H9 (cell line): ENCODE data around the gene PTPN7. TPM values are rescaled to one million over a fixed set of nuclear protein-coding genes. Genes with fewer than 3 reads are reported as not detected.

ENCODE experiments used
- DNase-seq: peaks from one replicate; pipeline ENCODE4 v3.0.0-alpha.2; 2017
- H2AFZ ChIP-seq: one replicate; pipeline ENCODE4 v1.6.1; 2013; ENCODE audit warnings: mild to moderate bottlenecking, low read length, control low read depth, moderate library complexity
- H2AK5ac ChIP-seq: 2 replicates; pipeline ENCODE4 v1.6.1; 2013; ENCODE audit warnings: low read length, control low read depth, mixed read lengths; ENCODE audit not compliant: insufficient read length
- H2BK120ac ChIP-seq: one replicate; pipeline ENCODE4 v1.6.1; 2013; ENCODE audit warnings: low read depth, mild to moderate bottlenecking, low read length, control low read depth, inconsistent platforms; ENCODE audit not compliant: poor library complexity, severe bottlenecking
- H2BK12ac ChIP-seq: 2 replicates; pipeline ENCODE4 v1.6.1; 2013; ENCODE audit warnings: low read length, control low read depth, mixed read lengths, low read depth; ENCODE audit not compliant: insufficient read length
- H2BK15ac ChIP-seq: 2 replicates; pipeline ENCODE4 v1.6.1; 2013; ENCODE audit warnings: low read depth, low read length, control low read depth
- H2BK20ac ChIP-seq: one replicate; pipeline ENCODE4 v1.6.1; 2013; ENCODE audit warnings: low read depth, mild to moderate bottlenecking, low read length, control low read depth, inconsistent platforms; ENCODE audit not compliant: poor library complexity, severe bottlenecking
- H2BK5ac ChIP-seq: 2 replicates; pipeline ENCODE4 v1.6.1; 2013; ENCODE audit warnings: low read length, control low read depth, mixed read lengths; ENCODE audit not compliant: insufficient read length
- H3K14ac ChIP-seq: 2 replicates; pipeline ENCODE4 v1.6.1; 2013; ENCODE audit warnings: low read length, control low read depth; ENCODE audit not compliant: insufficient read depth
- H3K18ac ChIP-seq: 2 replicates; pipeline ENCODE4 v1.6.1; 2013; ENCODE audit warnings: low read depth, mild to moderate bottlenecking, mixed read lengths, low read length, control low read depth; ENCODE audit not compliant: insufficient read length
- H3K23ac ChIP-seq: 2 replicates; pipeline ENCODE4 v1.6.1; 2013; ENCODE audit warnings: low read length, control low read depth, mixed read lengths, low read depth; ENCODE audit not compliant: insufficient read length
- H3K23me2 ChIP-seq: 2 replicates; pipeline ENCODE4 v1.6.1; 2013; ENCODE audit warnings: low read depth, mild to moderate bottlenecking, mixed read lengths, low read length, control low read depth; ENCODE audit not compliant: insufficient read length, poor library complexity, severe bottlenecking
- H3K27ac ChIP-seq: 2 replicates; pipeline ENCODE4 v1.5.1; 2013; ENCODE audit warnings: low read length, control low read depth, mixed read lengths, low read depth; ENCODE audit not compliant: insufficient read length
- H3K27me3 ChIP-seq: 2 replicates; pipeline ENCODE4 v1.6.1; 2013; ENCODE audit warnings: low read length, control low read depth, inconsistent platforms; ENCODE audit not compliant: insufficient read depth
- H3K4ac ChIP-seq: 2 replicates; pipeline ENCODE4 v1.6.1; 2013; ENCODE audit warnings: low read depth, mild to moderate bottlenecking, control low read depth, inconsistent platforms, low read length, moderate library complexity
- H3K4me1 ChIP-seq: 2 replicates; pipeline ENCODE4 v1.6.1; 2013; ENCODE audit warnings: low read length, control low read depth, inconsistent platforms; ENCODE audit not compliant: insufficient read depth
- H3K4me2 ChIP-seq: 2 replicates; pipeline ENCODE4 v1.6.1; 2013; ENCODE audit warnings: low read length, control low read depth, mixed read lengths; ENCODE audit not compliant: insufficient read length, insufficient read depth
- H3K56ac ChIP-seq: 2 replicates; pipeline ENCODE4 v1.6.1; 2013; ENCODE audit warnings: low read depth, mild to moderate bottlenecking, mixed read lengths, low read length, control low read depth; ENCODE audit not compliant: insufficient read length
- H3K79me1 ChIP-seq: 2 replicates; pipeline ENCODE4 v1.6.1; 2013; ENCODE audit warnings: low read depth, mild to moderate bottlenecking, moderate library complexity, low read length, control low read depth, inconsistent platforms; ENCODE audit not compliant: insufficient read depth, poor library complexity, severe bottlenecking
- H3K79me2 ChIP-seq: 2 replicates; pipeline ENCODE4 v1.6.1; 2013; ENCODE audit warnings: low read length, control low read depth, inconsistent platforms; ENCODE audit not compliant: insufficient read depth
- H3K9ac ChIP-seq: 2 replicates; pipeline ENCODE4 v1.6.1; 2013; ENCODE audit warnings: low read length, control low read depth, mixed read lengths; ENCODE audit not compliant: insufficient read length; ENCODE audit errors: extremely low read depth
- H3K9me3 ChIP-seq: one replicate; pipeline ENCODE4 v1.6.1; 2013; ENCODE audit warnings: low read depth, low read length, inconsistent platforms; ENCODE audit not compliant: control insufficient read depth
- H3T11ph ChIP-seq: one replicate; pipeline ENCODE4 v1.6.1; 2013; ENCODE audit warnings: mild to moderate bottlenecking, low read length, control low read depth, inconsistent platforms
- H4K20me1 ChIP-seq: one replicate; pipeline ENCODE4 v1.6.1; 2013; ENCODE audit not compliant: control insufficient read depth, insufficient read length, insufficient read depth
- H4K5ac ChIP-seq: 2 replicates; pipeline ENCODE4 v1.6.1; 2013; ENCODE audit warnings: low read depth, mild to moderate bottlenecking, mixed read lengths, low read length, control low read depth; ENCODE audit not compliant: insufficient read length
- H4K8ac ChIP-seq: replicated peaks from 2 replicates; pipeline ENCODE4 v1.6.1; 2013; ENCODE audit warnings: low read length, control low read depth, mixed read lengths, low read depth; ENCODE audit not compliant: insufficient read length
- H4K91ac ChIP-seq: 2 replicates; pipeline ENCODE4 v1.6.1; 2013; ENCODE audit warnings: low read depth, mild to moderate bottlenecking, moderate library complexity, mixed read lengths, low read length, control low read depth; ENCODE audit not compliant: insufficient read length
- H3K27ac Mint-ChIP-seq, 3 experiments: 2 replicates in 2 of 3; 3 replicates in 1 of 3; pipeline ENCODE4 v1.8.0; 2020 to 2021; ENCODE audit warnings: mixed read lengths in 3 of 3, mild to moderate bottlenecking in 1 of 3, moderate library complexity in 1 of 3
- H3K27me3 Mint-ChIP-seq: 2 replicates; pipeline ENCODE4 v1.8.0; 2021; ENCODE audit warnings: low read depth, mild to moderate bottlenecking, moderate library complexity, mixed read lengths
- H3K36me3 Mint-ChIP-seq, 3 experiments: 2 replicates in 2 of 3; 3 replicates in 1 of 3; pipeline ENCODE4 v1.8.0; 2020 to 2021; ENCODE audit warnings: low read depth in 3 of 3, mixed read lengths in 3 of 3; ENCODE audit not compliant: insufficient read depth in 1 of 3
- H3K4me1 Mint-ChIP-seq, 2 experiments: 2 replicates each; pipeline ENCODE4 v1.8.0; 2020; ENCODE audit warnings: mixed read lengths in 2 of 2
- H3K4me3 Mint-ChIP-seq, 2 experiments: 2 replicates in 1 of 2; 3 replicates in 1 of 2; pipeline ENCODE4 v1.8.0; 2020 to 2021; ENCODE audit warnings: mild to moderate bottlenecking in 2 of 2, mixed read lengths in 2 of 2, moderate library complexity in 1 of 2
- H3K9me3 Mint-ChIP-seq, 2 experiments: 2 replicates in 1 of 2; 3 replicates in 1 of 2; pipeline ENCODE4 v1.8.0; 2020; ENCODE audit warnings: mild to moderate bottlenecking in 2 of 2, mixed read lengths in 2 of 2, moderate library complexity in 1 of 2
- CTCF ChIP-seq: fragments of 200-600 bp; sonication (generic); conservative IDR thresholded peaks from 3 replicates; pipeline ENCODE4 v1.8.0; 2021; ENCODE audit warnings: antibody characterized with exemption, mild to moderate bottlenecking
- WGBS: extraction: QIAGEN DNeasy Blood & Tissue Kit; methylation state at CpG from one replicate; pipeline ENCODE4 v1.1.7; 2013; ENCODE audit warnings: missing lambda C conversion rate, low lambda C conversion rate, mixed read lengths; ENCODE audit not compliant: insufficient read length; ENCODE audit errors: extremely low coverage; 5-methylcytosine and 5-hydroxymethylcytosine counted together
- total RNA-seq: library from RNA; stranded (reverse); gene quantifications from 2 replicates; pipeline ENCODE4 v1.2.1, GENCODE V29; 2021

Gene PTPN7
- total RNA-seq, 1 experiment from 2014 or later, result 0.72 TPM

DNA sequence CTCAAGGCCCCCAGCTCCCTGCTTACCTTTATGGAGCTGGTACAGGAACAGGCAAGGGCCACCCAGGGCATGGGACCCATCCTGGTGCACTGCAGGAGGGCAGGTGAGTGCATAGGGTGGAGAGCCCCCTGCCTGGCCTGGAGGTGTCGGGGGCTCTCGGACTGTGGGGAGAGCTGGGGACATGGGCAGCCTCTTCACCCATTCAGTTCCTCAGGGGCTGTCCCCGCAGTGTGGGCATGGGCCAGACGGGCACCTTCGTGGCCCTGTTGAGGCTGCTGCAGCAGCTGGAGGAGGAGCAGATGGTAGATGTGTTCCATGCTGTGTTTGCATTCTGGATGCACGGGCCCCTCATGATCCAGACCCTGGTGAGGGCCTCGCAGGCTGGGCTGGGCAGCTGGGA, 25.9 kb upstream of the PTPN7 start:
- DNase-seq, result no peak
- Histone ChIP-seq H3K79me1 (no peaks in the 10 kb centered on the region), H2AFZ (no peak overlapping the region), H2BK120ac (no peak overlapping the region), H4K91ac (no peak overlapping the region), H3K4me2 (no peak overlapping the region), H3K79me2 (no peaks in the 10 kb centered on the region), H3K14ac (no peak overlapping the region), H2BK15ac (no peak overlapping the region), H3K9ac (no peak overlapping the region), H3K4ac (no peak overlapping the region), H2AK5ac (no peak overlapping the region), H4K20me1 (no peaks in the 10 kb centered on the region), H3K23me2 (no peaks in the 10 kb centered on the region), H2BK12ac (no peak overlapping the region), H3K23ac (no peak overlapping the region), H3K4me1 (peaks cover 3% of the 10 kb centered on the region; the same call in 1 of the 2 replicates), H4K5ac (no peak overlapping the region), H3K56ac (no peak overlapping the region), H3K27ac (no peak overlapping the region), H3K9me3 (no peaks in the 10 kb centered on the region), H3T11ph (no peak overlapping the region), H4K8ac (no peak overlapping the region), H3K27me3 (no peaks in the 10 kb centered on the region), H2BK20ac (no peak overlapping the region), H3K18ac (no peak overlapping the region), H2BK5ac (no peak overlapping the region)
- H3K27me3 Mint-ChIP-seq, result peaks cover 13% of the 10 kb centered on the region
- no peaks in the 10 kb centered on the region for H3K36me3 Mint-ChIP-seq
- no peaks in the 10 kb centered on the region; a peak in 1 of 5 replicates for H3K9me3 Mint-ChIP-seq
- H3K4me1 Mint-ChIP-seq, result peaks cover 15 to 24% of the 10 kb centered on the region in 2 experiments
- no peak for TF ChIP-seq CTCF
- H3K4me3 Mint-ChIP-seq, result no peak overlapping the region
- no CpG with 5 or more reads among the region's 7 CpGs for WGBS
- H3K27ac Mint-ChIP-seq, result no peak overlapping the region
